ENCODE data around the gene CREBRF. TPM values are rescaled to one million over a fixed set of nuclear protein-coding genes. Genes with fewer than 3 reads are reported as not detected.
"Not testable (repeated sequence)": the region's sequence is repeated elsewhere in the genome, so short reads cannot be mapped to it uniquely, and the experiment has no call there.

CREBRF gene
- total RNA-seq, 2 donors from 2014 or later: 93.8 to 110 TPM

DNA sequence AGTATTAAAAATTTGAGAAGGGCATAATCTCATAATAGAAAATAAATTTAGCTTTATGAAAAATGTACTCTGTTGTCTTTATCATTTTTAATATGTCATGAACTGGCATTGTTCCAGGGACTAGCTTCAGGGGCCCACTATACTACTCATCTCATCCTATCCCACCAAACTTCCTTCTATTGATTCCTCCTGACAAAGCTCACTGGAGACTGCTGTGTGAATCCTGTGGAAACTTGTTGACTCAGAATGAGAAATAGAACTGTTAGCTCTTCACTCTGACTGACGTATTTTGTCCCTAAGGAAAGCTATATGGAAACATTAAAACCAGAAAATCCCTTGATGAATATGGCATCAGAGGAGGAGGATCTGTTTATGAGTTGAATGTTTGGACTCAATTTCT lies 58.4 kb downstream of the CREBRF start:
- no peaks in the 10 kb centered on the region for H3K9me3 ChIP-seq (ENCODE audit: control insufficient read depth, low read length, poor library complexity, severe bottlenecking)
- Mint-ChIP-seq H3K4me3 (no peak overlapping the region), H3K27ac (peak overlapping the region; percentile 16), H3K4me1 (peaks cover 3% of the 10 kb centered on the region), H3K36me3 (ENCODE audit: low read depth) (peaks cover 8% of the 10 kb centered on the region), H3K27me3 (no peaks in the 10 kb centered on the region)
- ATAC-seq (no peak), DNase-seq (no peak)

DNA sequence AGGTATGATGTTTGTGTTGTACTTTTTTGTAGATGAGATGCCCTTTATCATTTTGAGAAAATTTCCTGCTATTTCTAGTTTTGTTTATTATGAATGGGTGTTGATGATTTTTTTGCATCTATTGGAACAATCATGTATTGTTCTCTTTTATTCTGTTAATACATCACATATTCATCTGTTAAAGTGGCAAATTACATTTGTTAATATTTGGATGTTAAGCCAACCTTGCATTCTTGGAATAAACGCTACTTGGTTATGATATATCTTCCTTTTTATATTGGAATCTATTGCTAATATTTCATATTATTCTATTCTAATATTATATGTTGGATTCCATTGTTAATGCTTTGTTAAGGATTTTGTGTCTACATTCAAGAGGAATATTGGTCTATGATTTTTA lies 63.6 kb downstream of the CREBRF start:
- DNase-seq: no peak
- H3K36me3 Mint-ChIP-seq (ENCODE audit: low read depth): peaks cover 14% of the 10 kb centered on the region

DNA sequence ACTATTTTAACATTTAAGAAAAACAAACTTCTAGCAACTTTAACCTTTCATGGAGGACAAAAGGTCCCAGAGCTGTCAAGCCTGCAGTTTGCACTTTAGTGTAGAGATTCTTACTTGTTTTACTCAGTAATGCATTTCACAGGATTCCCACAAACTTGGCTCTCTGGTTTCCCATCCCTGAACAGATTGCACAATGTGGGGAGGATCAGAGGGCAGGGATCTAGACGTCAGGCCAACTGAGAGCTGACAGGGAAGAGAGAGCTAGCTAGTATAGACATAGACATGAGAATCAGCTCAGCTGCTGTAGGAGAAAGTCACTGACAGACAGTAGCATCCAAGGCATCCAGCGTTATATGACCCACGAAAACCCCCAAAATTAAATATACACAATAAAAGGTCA lies 67.3 kb downstream of the CREBRF start:
- H3K4me1 Mint-ChIP-seq: peaks cover 7% of the 10 kb centered on the region
- no peaks in the 10 kb centered on the region for H3K9me3 ChIP-seq (ENCODE audit: control insufficient read depth, low read length, poor library complexity, severe bottlenecking)
- no peak overlapping the region for H3K27ac Mint-ChIP-seq
- H3K4me3 Mint-ChIP-seq: no peak overlapping the region
- no peak for DNase-seq
- ATAC-seq: no peak
- H3K36me3 Mint-ChIP-seq (ENCODE audit: low read depth): peaks cover 11% of the 10 kb centered on the region
- H3K27me3 Mint-ChIP-seq: no peaks in the 10 kb centered on the region

More for the DNA sequence above, 63.6 kb downstream of the CREBRF start:
- no peak for ATAC-seq
- Mint-ChIP-seq H3K4me1 (peaks cover 6% of the 10 kb centered on the region), H3K27me3 (no peaks in the 10 kb centered on the region), H3K4me3 (no peak overlapping the region), H3K27ac (no peak overlapping the region)
- no peaks in the 10 kb centered on the region for H3K9me3 ChIP-seq (ENCODE audit: control insufficient read depth, low read length, poor library complexity, severe bottlenecking)

DNA sequence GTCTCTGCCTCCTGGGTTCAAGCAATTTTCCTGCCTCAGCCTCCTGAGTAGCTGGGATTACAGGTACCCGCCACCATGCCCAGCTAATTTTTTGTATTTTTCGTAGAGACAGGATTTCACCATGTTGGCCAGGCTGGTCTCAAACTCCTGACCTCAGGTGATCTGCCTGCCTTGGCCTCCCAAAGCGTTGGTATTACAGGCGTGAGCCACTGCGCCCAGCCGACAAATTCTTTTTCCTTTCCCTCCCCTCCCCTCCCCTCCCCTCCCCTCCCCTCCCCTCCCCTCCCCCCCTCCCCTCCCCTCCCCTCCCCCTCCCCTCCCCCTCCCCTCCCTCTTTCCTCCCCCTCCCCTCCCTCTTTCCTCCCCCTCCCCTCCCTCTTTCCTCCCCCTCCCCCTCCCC lies 76.0 kb downstream of the CREBRF start:
- DNase-seq; H3K27ac Mint-ChIP-seq; H3K9me3 ChIP-seq (ENCODE audit: control insufficient read depth, low read length, poor library complexity, severe bottlenecking); H3K27me3 Mint-ChIP-seq; H3K4me1 Mint-ChIP-seq; ATAC-seq; H3K4me3 Mint-ChIP-seq; H3K36me3 Mint-ChIP-seq (ENCODE audit: low read depth): not testable (repeated sequence)

DNA sequence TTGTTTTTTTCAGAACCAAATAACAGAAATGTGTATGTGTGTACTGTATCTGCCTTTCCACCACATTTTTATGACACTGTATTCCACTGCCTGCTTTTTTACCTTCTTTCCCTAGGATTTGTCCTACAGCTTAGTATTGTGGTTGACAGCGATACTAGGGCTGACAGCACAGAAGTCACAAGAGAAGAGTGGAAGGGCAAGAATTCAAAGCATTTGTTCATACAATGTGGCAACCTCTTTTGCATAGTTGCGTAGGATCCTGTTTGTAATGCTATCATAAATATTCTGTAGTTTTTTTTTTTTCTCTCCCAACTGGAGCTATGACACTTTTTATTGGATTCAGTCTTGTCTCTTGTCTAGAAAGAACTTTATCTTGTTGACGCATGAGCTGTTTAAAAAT lies 82.6 kb downstream of the CREBRF start:
- peaks cover 6% of the 10 kb centered on the region for H3K4me1 Mint-ChIP-seq
- no peaks in the 10 kb centered on the region for H3K27me3 Mint-ChIP-seq
- DNase-seq: no peak
- ATAC-seq: no peak
- no peak overlapping the region for H3K4me3 Mint-ChIP-seq
- H3K36me3 Mint-ChIP-seq (ENCODE audit: low read depth): no peaks in the 10 kb centered on the region
- H3K27ac Mint-ChIP-seq: no peak overlapping the region
- no peaks in the 10 kb centered on the region for H3K9me3 ChIP-seq (ENCODE audit: control insufficient read depth, low read length, poor library complexity, severe bottlenecking)

DNA sequence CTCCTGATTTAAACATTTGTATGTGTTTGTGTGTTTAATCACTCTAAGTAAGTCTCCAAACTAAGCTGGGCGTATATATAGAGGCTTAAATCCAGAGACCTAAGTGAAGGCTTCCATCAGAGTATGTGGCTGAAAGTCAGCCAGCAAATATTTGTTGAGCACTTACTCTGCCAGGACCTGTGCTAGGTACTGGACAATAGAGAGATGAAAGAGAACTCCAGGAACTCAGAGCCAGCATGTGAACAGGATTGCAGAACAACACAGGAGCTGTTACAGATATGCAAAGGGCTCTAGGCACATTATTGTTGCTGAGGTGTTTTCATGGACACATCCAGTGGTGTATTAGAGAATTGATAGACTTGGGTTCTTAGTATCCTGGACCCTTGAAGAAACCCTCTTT lies 83.5 kb downstream of the CREBRF start:
- Mint-ChIP-seq H3K27ac (peak overlapping the region; percentile 78), H3K4me3 (no peak overlapping the region), H3K36me3 (ENCODE audit: low read depth) (peaks cover under 1% of the 10 kb centered on the region), H3K4me1 (peaks cover 9% of the 10 kb centered on the region), H3K27me3 (no peaks in the 10 kb centered on the region)
- no peaks in the 10 kb centered on the region for H3K9me3 ChIP-seq (ENCODE audit: control insufficient read depth, low read length, poor library complexity, severe bottlenecking)
- no peak for ATAC-seq
- no peak for DNase-seq

DNA sequence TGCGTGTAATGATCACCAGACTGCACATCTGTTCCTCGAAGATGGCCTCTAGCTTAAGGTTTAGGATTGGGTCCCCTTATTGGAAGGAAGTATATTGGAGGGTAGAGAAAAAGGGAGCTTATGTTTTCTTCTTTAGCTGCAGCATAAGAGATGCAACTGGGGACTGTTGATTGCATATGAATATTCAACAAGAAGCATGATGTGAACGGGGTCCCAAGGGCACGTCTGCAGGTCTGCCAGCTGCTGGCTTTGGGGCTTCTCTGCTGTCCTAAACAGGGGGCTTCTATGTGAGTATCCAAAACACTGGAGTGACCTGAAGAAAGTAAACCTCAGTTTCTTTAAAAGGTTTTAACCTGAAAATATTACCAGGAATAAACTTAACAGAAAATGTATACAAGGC lies 84.6 kb downstream of the CREBRF start:
- Mint-ChIP-seq H3K4me1 (peaks cover 13% of the 10 kb centered on the region), H3K27ac (no peak overlapping the region), H3K36me3 (ENCODE audit: low read depth) (peaks cover 3% of the 10 kb centered on the region), H3K27me3 (no peaks in the 10 kb centered on the region), H3K4me3 (no peak overlapping the region)
- no peak for ATAC-seq
- H3K9me3 ChIP-seq (ENCODE audit: control insufficient read depth, low read length, poor library complexity, severe bottlenecking): no peaks in the 10 kb centered on the region
- DNase-seq: no peak

DNA sequence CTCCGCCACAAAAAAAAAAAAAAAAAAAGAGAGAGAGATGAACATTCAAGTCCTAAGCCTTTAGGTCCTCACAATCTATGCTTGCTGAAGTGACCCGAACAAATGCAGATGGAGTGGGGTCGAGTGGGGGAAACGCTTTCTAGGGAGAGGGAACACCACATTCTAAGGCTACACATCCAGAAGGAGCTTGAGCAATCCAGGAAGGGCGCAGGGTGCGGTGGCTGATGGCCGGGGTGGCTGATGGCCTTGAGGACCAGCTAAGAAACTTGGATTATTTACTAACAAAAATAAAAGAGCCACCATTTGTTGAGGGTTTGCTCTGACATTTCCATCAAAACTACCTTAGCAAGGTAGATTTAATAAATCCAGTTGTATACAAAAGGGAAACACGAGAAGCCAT lies 87.4 kb downstream of the CREBRF start:
- H3K4me3 Mint-ChIP-seq: no peak overlapping the region
- H3K4me1 Mint-ChIP-seq: peaks cover 11% of the 10 kb centered on the region
- H3K27ac Mint-ChIP-seq: peak overlapping the region; percentile 97
- DNase-seq (no peak), ATAC-seq (no peak)
- no peaks in the 10 kb centered on the region for H3K27me3 Mint-ChIP-seq
- peaks cover 6% of the 10 kb centered on the region for H3K36me3 Mint-ChIP-seq (ENCODE audit: low read depth)
- H3K9me3 ChIP-seq (ENCODE audit: control insufficient read depth, low read length, poor library complexity, severe bottlenecking): no peaks in the 10 kb centered on the region

DNA sequence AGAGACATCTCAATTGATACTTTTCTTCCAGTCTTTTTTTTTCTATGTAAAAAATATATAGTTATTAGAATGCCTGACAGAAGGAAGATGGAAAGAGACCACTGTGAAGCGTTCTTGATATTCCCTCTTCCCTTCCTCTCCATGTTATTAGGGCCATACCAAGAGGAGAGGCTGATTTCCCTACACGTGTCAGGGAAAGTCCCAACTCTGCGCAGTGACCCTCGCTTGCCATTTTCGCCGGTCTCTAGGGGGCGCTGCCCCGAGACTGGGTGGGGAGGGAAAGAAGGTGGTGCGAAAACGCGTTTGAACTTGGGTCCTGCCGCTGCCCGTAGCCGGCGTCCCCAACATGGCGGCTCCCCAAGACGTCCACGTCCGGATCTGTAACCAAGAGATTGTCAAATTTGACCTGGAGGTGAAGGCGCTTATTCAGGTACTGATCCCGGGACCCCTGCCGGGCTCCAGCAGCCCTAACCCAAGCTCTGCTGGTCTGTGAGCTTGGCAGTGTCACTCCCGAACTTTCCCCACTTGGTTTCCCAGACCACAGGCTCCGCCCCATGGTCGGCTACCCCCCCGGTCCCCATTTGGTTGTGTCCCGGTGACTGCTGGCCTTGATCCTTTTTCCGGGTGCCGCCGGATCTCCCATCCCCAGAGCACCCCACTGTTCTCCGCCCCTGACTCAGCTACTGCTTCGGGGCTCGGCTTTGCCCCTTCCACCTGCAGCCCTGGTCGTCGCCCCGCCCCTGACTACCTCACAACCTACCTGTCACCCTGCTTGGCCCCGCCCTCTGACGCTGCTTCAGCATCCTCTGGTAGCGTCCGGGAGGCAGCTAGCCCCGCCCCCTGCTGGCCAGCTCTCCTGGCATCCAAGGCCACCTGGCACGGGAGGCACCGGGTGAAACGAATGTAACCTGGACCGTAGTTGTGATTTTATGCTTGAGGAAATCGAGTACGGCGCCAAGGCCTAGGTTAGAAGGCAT lies 88.3 kb downstream of the CREBRF start, which contains the start of gene BNIP1:
TSS of gene BNIP1 (plus strand) at position 332 of the 977 bp plus-strand sequence. CDS start at position 347, 15 bp downstream.
- Mint-ChIP-seq H3K4me1 (peaks cover 11% of the 10 kb centered on the region), H3K27me3 (no peaks in the 10 kb centered on the region), H3K4me3 (peak within 1 kb of the TSS; percentile 99), H3K36me3 (ENCODE audit: low read depth) (peaks cover 9% of the 10 kb centered on the region), H3K27ac (peak within 1 kb of the TSS; percentile 97)
- no peaks in the 10 kb centered on the region for H3K9me3 ChIP-seq (ENCODE audit: control insufficient read depth, low read length, poor library complexity, severe bottlenecking)
- DNase-seq (peak; percentile 95 to 99 (median 96)), ATAC-seq (peak; percentile 92)

DNA sequence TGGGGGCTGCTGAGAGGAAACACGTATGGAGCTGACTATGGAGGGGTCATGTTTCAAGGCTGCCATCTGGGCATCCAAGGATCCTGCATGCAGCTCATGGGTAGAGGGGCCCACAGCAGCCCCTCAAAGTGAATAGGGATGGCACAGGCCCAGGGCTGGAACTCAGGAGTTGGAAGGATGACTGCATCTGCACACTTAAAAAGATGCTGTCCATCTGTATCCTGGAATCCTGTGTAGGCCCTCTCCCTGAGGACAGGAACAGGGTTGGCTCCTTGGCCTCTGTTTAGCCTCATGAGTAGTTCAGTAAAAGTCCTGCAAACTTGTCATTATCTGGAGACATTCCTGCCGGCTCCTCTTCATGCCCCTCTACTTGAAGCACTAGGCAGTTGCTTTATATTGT lies 92.2 kb downstream of the CREBRF start:
- H3K9me3 ChIP-seq (ENCODE audit: control insufficient read depth, low read length, poor library complexity, severe bottlenecking): no peaks in the 10 kb centered on the region
- Mint-ChIP-seq H3K36me3 (ENCODE audit: low read depth) (peaks cover 13% of the 10 kb centered on the region), H3K4me3 (no peak overlapping the region), H3K4me1 (peaks cover 7% of the 10 kb centered on the region), H3K27ac (no peak overlapping the region), H3K27me3 (no peaks in the 10 kb centered on the region)
- ATAC-seq (no peak), DNase-seq (no peak)

DNA sequence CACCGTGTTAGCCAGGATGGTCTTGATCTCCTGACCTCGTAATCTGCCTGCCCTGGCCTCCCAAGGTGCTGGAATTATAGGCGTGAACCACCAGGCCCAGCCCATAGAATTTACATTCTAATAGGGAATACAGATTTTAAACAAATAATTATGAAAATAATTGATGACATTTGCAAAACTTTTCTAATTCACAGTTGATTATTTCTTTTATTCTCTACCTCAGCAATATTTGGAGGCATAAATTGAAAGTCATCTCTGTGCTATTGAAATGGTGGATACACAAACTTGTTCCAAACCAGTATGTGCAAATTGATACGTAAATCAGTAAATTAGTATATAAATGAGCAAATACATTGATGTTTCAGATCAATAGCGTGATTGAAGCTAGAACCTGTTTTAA lies 96.4 kb downstream of the CREBRF start:
- no peak overlapping the region for H3K4me3 Mint-ChIP-seq
- peaks cover 9% of the 10 kb centered on the region for H3K36me3 Mint-ChIP-seq (ENCODE audit: low read depth)
- H3K27ac Mint-ChIP-seq: no peak overlapping the region
- H3K4me1 Mint-ChIP-seq: no peaks in the 10 kb centered on the region
- H3K27me3 Mint-ChIP-seq: no peaks in the 10 kb centered on the region
- no peak for DNase-seq
- H3K9me3 ChIP-seq (ENCODE audit: control insufficient read depth, low read length, poor library complexity, severe bottlenecking): no peaks in the 10 kb centered on the region
- no peak for ATAC-seq

DNA sequence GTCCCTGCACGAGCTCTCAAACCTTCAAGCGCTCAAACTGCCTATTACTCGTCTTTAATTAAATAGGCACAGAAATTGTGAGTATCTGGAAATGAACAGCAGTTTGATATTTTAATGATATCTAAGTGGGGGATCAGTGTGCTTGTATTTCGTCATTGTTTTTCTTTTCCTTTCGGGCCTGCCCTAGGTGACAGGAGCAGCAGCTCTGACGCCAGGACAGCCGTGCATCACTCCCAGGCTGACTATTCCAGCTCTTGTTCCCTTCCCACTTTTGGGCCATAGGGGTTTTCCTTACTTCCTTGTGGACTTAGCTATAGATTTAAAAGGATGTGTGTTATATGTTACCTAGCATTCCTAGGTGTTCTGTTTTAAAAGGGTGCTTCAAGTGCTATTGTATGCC lies 97.7 kb downstream of the CREBRF start:
- no peaks in the 10 kb centered on the region for H3K9me3 ChIP-seq (ENCODE audit: control insufficient read depth, low read length, poor library complexity, severe bottlenecking)
- ATAC-seq (no peak), DNase-seq (no peak)
- Mint-ChIP-seq H3K27ac (peak overlapping the region; percentile 62), H3K27me3 (no peaks in the 10 kb centered on the region), H3K36me3 (ENCODE audit: low read depth) (peaks cover 8% of the 10 kb centered on the region), H3K4me3 (no peak overlapping the region), H3K4me1 (no peaks in the 10 kb centered on the region)

DNA sequence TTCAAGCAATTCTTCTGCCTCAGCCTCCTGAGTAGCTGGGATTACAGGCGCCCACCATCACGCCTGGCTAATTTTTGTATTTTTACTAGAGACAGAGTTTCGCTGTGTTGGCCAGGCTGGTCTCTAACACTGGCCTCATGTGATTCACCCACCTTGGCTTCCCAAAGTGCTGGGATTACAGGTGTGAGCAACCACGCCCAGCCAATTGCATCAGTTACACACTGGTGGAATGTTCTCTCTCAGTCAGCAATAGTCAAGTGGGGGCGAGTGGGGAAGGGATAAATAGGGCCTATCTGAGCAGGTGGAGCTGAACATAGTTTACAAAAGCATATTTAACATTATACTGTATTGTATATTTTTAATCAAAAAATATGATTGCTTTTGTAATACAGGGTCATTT lies 98.5 kb downstream of the CREBRF start:
- not testable (repeated sequence) for DNase-seq; H3K4me3 Mint-ChIP-seq; ATAC-seq; H3K27me3 Mint-ChIP-seq; H3K36me3 Mint-ChIP-seq (ENCODE audit: low read depth); H3K4me1 Mint-ChIP-seq; H3K27ac Mint-ChIP-seq; H3K9me3 ChIP-seq (ENCODE audit: control insufficient read depth, low read length, poor library complexity, severe bottlenecking)

DNA sequence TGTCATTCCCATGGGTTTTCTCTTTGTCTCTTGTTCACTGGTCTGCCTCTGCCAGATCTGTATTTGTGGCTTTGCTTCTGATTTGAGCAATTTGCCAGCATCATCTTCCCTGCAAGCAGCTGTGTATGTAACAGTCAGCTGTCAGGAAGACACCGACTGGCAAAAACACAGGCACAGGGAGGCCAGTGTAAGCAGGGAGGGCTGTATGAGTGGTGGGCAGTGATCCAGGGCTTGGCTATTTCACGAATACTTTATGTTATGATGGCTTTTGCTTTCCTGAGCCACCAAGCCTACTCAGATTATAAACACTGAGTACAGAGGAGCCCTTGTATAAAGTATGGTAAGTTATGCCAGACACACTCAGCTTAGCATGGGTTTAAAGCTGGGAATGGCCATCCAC lies 99.8 kb downstream of the CREBRF start:
- DNase-seq (no peak), ATAC-seq (no peak)
- no peaks in the 10 kb centered on the region for H3K4me1 Mint-ChIP-seq
- no peaks in the 10 kb centered on the region for H3K27me3 Mint-ChIP-seq
- peaks cover 7% of the 10 kb centered on the region for H3K36me3 Mint-ChIP-seq (ENCODE audit: low read depth)
- H3K9me3 ChIP-seq (ENCODE audit: control insufficient read depth, low read length, poor library complexity, severe bottlenecking): no peaks in the 10 kb centered on the region
- no peak overlapping the region for H3K27ac Mint-ChIP-seq
- no peak overlapping the region for H3K4me3 Mint-ChIP-seq

All from T-helper 17 cell (primary cell).